Measurements from ENCODE around the gene AKAP11.

The AKAP11 gene

GRCh38 chr13:42228527-42228926, 43.4 kb upstream of the AKAP11 start:
- Histone ChIP-seq H3K27ac (ENCODE audit: low read length) (no peak overlapping the region), H3K9me2 (replicated peaks; ENCODE audit: insufficient read depth, low read length) (no peaks in the 10 kb centered on the region), H3K4me1 (ENCODE audit: low read length) (no peaks in the 10 kb centered on the region), H3K4me2 (ENCODE audit: low read depth, low read length) (no peak overlapping the region), H3K36me3 (replicated peaks; ENCODE audit: insufficient read depth, low read length) (no peaks in the 10 kb centered on the region), H3K27me3 (replicated peaks; ENCODE audit: insufficient read depth, low read length) (no peaks in the 10 kb centered on the region), H3K79me2 (ENCODE audit: low read length) (no peaks in the 10 kb centered on the region), H4K20me1 (ENCODE audit: insufficient read depth, low read length) (no peaks in the 10 kb centered on the region), H3F3A (ENCODE audit: insufficient read depth, low read length) (no peaks in the 10 kb centered on the region), H3K9ac (ENCODE audit: low read length) (no peak overlapping the region), H3K9me3 (replicated peaks; ENCODE audit: insufficient read depth, low read length) (no peaks in the 10 kb centered on the region), H3K4me3 (ENCODE audit: low read length) (no peak overlapping the region), H2AFZ (ENCODE audit: low read length) (no peak overlapping the region)
- TF ChIP-seq EZH2 (optimal IDR thresholded peaks at IDR 0.05; ENCODE audit: low read depth, low read length), result no peak
- TF ChIP-seq CTCF (IDR thresholded peaks at IDR 0.05; ENCODE audit: low read length), result no peak
- no peak for TF ChIP-seq EZH2phosphoT487 (IDR thresholded peaks at IDR 0.05; ENCODE audit: low read length)
- no peak for DNase-seq

- H3K36me3 ChIP-seq (replicated peaks; ENCODE audit: insufficient read depth, low read length), result no peaks in the 10 kb centered on the region
- no peaks in the 10 kb centered on the region for H3K9me3 ChIP-seq (replicated peaks; ENCODE audit: insufficient read depth, low read length)
- H3K4me2 ChIP-seq (ENCODE audit: low read depth, low read length), result no peak overlapping the region
- H3K79me2 ChIP-seq (ENCODE audit: low read length), result no peaks in the 10 kb centered on the region
- no peak for TF ChIP-seq CTCF (IDR thresholded peaks at IDR 0.05; ENCODE audit: low read length)
- no peak for TF ChIP-seq EZH2 (optimal IDR thresholded peaks at IDR 0.05; ENCODE audit: low read depth, low read length)
- TF ChIP-seq EZH2phosphoT487 (IDR thresholded peaks at IDR 0.05; ENCODE audit: low read length), result no peak
- no peak overlapping the region for H2AFZ ChIP-seq (ENCODE audit: low read length)
- no peaks in the 10 kb centered on the region for H3K9me2 ChIP-seq (replicated peaks; ENCODE audit: insufficient read depth, low read length)
- no peaks in the 10 kb centered on the region for H3K4me1 ChIP-seq (ENCODE audit: low read length)
- no peaks in the 10 kb centered on the region for H3F3A ChIP-seq (ENCODE audit: insufficient read depth, low read length)
- H3K27ac ChIP-seq (ENCODE audit: low read length), result no peak overlapping the region
- DNase-seq, result no peak
- H3K9ac ChIP-seq (ENCODE audit: low read length), result no peak overlapping the region
- H3K4me3 ChIP-seq (ENCODE audit: low read length), result no peak overlapping the region
- no peaks in the 10 kb centered on the region for H3K27me3 ChIP-seq (replicated peaks; ENCODE audit: insufficient read depth, low read length)
- H4K20me1 ChIP-seq (ENCODE audit: insufficient read depth, low read length), result no peaks in the 10 kb centered on the region
Observed at GRCh38 chr13:42229287-42229686, 42.7 kb upstream of the AKAP11 start.

GRCh38 chr13:42232671-42233070, 39.3 kb upstream of the AKAP11 start:
- H3K9me3 ChIP-seq (replicated peaks; ENCODE audit: insufficient read depth, low read length), result no peaks in the 10 kb centered on the region
- TF ChIP-seq EZH2 (optimal IDR thresholded peaks at IDR 0.05; ENCODE audit: low read depth, low read length) (no peak), CTCF (IDR thresholded peaks at IDR 0.05; ENCODE audit: low read length) (no peak), EZH2phosphoT487 (IDR thresholded peaks at IDR 0.05; ENCODE audit: low read length) (no peak)
- H2AFZ ChIP-seq (ENCODE audit: low read length), result no peak overlapping the region
- no peak overlapping the region for H3K4me2 ChIP-seq (ENCODE audit: low read depth, low read length)
- H3K36me3 ChIP-seq (replicated peaks; ENCODE audit: insufficient read depth, low read length), result no peaks in the 10 kb centered on the region
- no peaks in the 10 kb centered on the region for H3F3A ChIP-seq (ENCODE audit: insufficient read depth, low read length)
- DNase-seq, result no peak
- H3K27me3 ChIP-seq (replicated peaks; ENCODE audit: insufficient read depth, low read length), result no peaks in the 10 kb centered on the region
- H3K79me2 ChIP-seq (ENCODE audit: low read length), result no peaks in the 10 kb centered on the region
- no peaks in the 10 kb centered on the region for H4K20me1 ChIP-seq (ENCODE audit: insufficient read depth, low read length)
- no peak overlapping the region for H3K4me3 ChIP-seq (ENCODE audit: low read length)
- no peak overlapping the region for H3K9ac ChIP-seq (ENCODE audit: low read length)
- no peaks in the 10 kb centered on the region for H3K9me2 ChIP-seq (replicated peaks; ENCODE audit: insufficient read depth, low read length)
- no peaks in the 10 kb centered on the region for H3K4me1 ChIP-seq (ENCODE audit: low read length)
- no peak overlapping the region for H3K27ac ChIP-seq (ENCODE audit: low read length)
